ENCODE measurements around the gene FAM135A.

The FAM135A gene

GRCh38 chr6:70381417-70381782 lies 31.9 kb upstream of the FAM135A start:
- no peak overlapping the region for H3K4me3 ChIP-seq (ENCODE audit: control insufficient read depth, low read depth, low read length)
- no peak for TF ChIP-seq CTCF (IDR thresholded peaks at IDR 0.05; ENCODE audit: control insufficient read depth, insufficient read depth, low read depth, low read length, missing control alignments)
- DNase-seq (ENCODE audit: low read depth): no peak

GRCh38 chr6:70385901-70386300 lies 27.4 kb upstream of the FAM135A start:
- TF ChIP-seq CTCF (IDR thresholded peaks at IDR 0.05; ENCODE audit: control insufficient read depth, insufficient read depth, low read depth, low read length, missing control alignments): no peak
- H3K4me3 ChIP-seq (ENCODE audit: control insufficient read depth, low read depth, low read length): no peak overlapping the region
- DNase-seq (ENCODE audit: low read depth): no peak

DNA sequence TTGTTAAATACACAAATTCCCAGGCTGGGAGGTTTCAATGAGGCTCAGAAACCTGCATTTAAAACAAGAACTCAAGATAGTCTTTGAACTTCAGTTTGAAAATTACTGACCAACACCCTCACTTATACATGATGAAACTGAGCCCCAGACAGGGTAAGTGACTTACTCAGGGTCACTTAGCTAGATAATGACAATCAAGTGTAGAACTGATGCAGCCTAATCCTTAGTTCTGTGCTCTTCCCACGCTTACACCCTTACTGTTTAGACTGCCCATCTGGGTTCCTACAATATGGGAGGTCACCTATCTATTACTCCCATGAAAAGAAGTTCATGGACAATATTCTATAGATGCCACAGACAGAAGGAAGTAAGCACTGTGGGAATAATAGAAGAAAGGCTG lies 24.5 kb upstream of the FAM135A start:
- no peak for TF ChIP-seq CTCF (IDR thresholded peaks at IDR 0.05; ENCODE audit: control insufficient read depth, insufficient read depth, low read depth, low read length, missing control alignments)
- H3K4me3 ChIP-seq (ENCODE audit: control insufficient read depth, low read depth, low read length): no peak overlapping the region
- no peak for DNase-seq (ENCODE audit: low read depth)

DNA sequence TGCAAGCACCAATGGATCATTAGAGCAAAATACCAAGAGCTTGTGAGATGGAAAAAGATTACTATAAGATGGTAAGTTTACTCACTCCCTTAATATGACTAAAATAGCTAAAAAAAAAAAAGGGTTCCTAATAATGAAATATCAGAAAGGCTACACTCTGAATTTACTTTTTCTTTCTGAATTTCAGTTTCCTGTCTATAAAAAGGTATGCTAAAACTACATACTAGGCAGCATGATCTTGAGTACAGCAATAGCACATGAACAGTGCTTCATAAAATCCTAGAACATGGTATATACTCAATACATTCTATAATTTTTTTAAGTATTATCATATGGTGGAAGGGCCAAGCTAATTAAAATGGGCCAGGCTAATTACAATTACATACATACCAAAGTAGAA lies 24.0 kb upstream of the FAM135A start:
- H3K4me3 ChIP-seq (ENCODE audit: control insufficient read depth, low read depth, low read length): no peak overlapping the region
- DNase-seq (ENCODE audit: low read depth): no peak
- TF ChIP-seq CTCF (IDR thresholded peaks at IDR 0.05; ENCODE audit: control insufficient read depth, insufficient read depth, low read depth, low read length, missing control alignments): no peak

GRCh38 chr6:70390067-70390466 lies 23.2 kb upstream of the FAM135A start:
- no peak for TF ChIP-seq CTCF (IDR thresholded peaks at IDR 0.05; ENCODE audit: control insufficient read depth, insufficient read depth, low read depth, low read length, missing control alignments)
- DNase-seq (ENCODE audit: low read depth): no peak
- no peak overlapping the region for H3K4me3 ChIP-seq (ENCODE audit: control insufficient read depth, low read depth, low read length)

DNA sequence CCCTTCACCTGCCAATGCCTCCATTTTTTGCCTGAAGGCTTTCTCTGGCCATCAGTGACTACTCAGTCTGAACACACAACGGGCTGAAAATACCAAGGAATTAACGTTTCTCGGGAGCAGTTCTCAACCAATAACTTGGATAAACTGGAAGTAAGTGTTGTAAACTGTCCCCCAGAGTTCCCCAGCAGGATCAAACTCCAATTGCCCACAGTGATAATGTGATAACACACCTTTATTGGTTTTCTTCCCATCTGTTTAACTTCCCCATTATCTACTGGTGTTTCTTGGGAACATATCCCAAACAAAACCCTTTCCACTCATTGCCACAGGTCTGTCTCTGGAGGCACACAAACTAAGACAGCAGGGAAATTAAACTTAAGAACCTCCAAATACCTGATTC lies 21.8 kb upstream of the FAM135A start:
- no peak for DNase-seq (ENCODE audit: low read depth)
- TF ChIP-seq CTCF (IDR thresholded peaks at IDR 0.05; ENCODE audit: control insufficient read depth, insufficient read depth, low read depth, low read length, missing control alignments): no peak
- H3K4me3 ChIP-seq (ENCODE audit: control insufficient read depth, low read depth, low read length): no peak overlapping the region

Data from AG09309 (cell line).